Neural cell (in vitro differentiated cells): Measurements from ENCODE around the gene TGFBR3L.

Source experiments
- EZH2 ChIP-seq: fragments of 200-600, 300-800 bp; shearing (Covaris generic), sonication (generic); IDR thresholded peaks from 2 replicates; pipeline ENCODE4 v1.6.1; 2014; ENCODE audit warnings: antibody characterized with exemption, low read length, borderline replicate concordance, mild to moderate bottlenecking; ENCODE audit not compliant: insufficient read depth, poor library complexity, severe bottlenecking
- POLR2AphosphoS5 ChIP-seq: IDR thresholded peaks from 2 replicates; pipeline ENCODE4 v1.6.1; 2012
- RAD21 ChIP-seq: fragments of 450-650 bp; conservative IDR thresholded peaks from 2 replicates; pipeline ENCODE4 v1.6.1; 2014; ENCODE audit warnings: antibody characterized with exemption, mild to moderate bottlenecking, moderate library complexity
- TAF1 ChIP-seq: IDR thresholded peaks from 2 replicates; pipeline ENCODE4 v1.6.1; 2012; ENCODE audit warnings: low read depth
- TF ChIP-seq, protein P1 (sequence below): fragments of 450-650 bp; IDR thresholded peaks from 2 replicates; pipeline ENCODE4 v1.5.1; 2014; ENCODE audit warnings: antibody characterized with exemption, mild to moderate bottlenecking, moderate library complexity; ENCODE audit not compliant: poor library complexity, severe bottlenecking

DNA sequence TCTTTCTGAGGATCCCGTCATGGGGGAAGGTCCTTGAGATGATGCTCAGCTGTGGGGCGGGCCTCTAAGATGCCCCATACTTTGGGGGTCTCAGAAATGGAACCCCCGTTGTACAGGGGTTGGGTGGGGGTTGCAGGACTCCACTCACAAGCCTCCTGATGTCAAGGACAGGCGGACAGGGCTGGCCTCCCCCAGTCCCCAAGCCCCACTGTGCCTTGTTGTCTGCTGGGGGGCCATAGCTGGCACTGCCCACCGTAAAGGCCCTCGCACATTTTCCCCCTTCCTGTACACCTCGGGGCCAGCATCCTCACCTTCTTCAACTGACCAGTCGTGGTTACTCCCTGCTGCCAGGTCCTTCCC lies 8.2 kb downstream of the TGFBR3L start:
- TF ChIP-seq, protein P1, sequence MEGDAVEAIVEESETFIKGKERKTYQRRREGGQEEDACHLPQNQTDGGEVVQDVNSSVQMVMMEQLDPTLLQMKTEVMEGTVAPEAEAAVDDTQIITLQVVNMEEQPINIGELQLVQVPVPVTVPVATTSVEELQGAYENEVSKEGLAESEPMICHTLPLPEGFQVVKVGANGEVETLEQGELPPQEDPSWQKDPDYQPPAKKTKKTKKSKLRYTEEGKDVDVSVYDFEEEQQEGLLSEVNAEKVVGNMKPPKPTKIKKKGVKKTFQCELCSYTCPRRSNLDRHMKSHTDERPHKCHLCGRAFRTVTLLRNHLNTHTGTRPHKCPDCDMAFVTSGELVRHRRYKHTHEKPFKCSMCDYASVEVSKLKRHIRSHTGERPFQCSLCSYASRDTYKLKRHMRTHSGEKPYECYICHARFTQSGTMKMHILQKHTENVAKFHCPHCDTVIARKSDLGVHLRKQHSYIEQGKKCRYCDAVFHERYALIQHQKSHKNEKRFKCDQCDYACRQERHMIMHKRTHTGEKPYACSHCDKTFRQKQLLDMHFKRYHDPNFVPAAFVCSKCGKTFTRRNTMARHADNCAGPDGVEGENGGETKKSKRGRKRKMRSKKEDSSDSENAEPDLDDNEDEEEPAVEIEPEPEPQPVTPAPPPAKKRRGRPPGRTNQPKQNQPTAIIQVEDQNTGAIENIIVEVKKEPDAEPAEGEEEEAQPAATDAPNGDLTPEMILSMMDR = no peak
- TF ChIP-seq TAF1 (no peak), RAD21 (no peak), POLR2AphosphoS5 (no peak), EZH2 (no peak)
